Cardiac muscle cell (in vitro differentiated cells and primary cell): ENCODE data around the gene CHST1. TPM values are rescaled to one million over a fixed set of nuclear protein-coding genes. Genes with fewer than 3 reads are reported as not detected.
A peak's percentile ranks its signal among the peaks of the same experiment; 100 is the strongest.

Source experiments
- DNase-seq, 2 donors: peaks; one replicate each; pipeline versions ENCODE4 v3.0.0 to v3.0.0-alpha.2; 2010 to 2017; ENCODE audit warnings: low read depth in 1 of 2, low spot score in 1 of 2
- H3K27ac ChIP-seq: fragments of 200-600 bp; sonication (generic); 2 replicates; pipeline ENCODE4 v1.5.1; 2016
- H3K27me3 ChIP-seq: fragments of 200-600 bp; sonication (generic); 2 replicates; pipeline ENCODE4 v1.6.0; 2016; ENCODE audit warnings: control low read depth
- H3K36me3 ChIP-seq: fragments of 200-600 bp; sonication (generic); 2 replicates; pipeline ENCODE4 v1.5.1; 2016; ENCODE audit warnings: control low read depth
- H3K4me1 ChIP-seq: fragments of 200-600 bp; sonication (generic); 2 replicates; pipeline ENCODE4 v1.8.1; 2017; ENCODE audit warnings: low read depth, mild to moderate bottlenecking, mixed run types
- H3K4me3 ChIP-seq: fragments of 200-600 bp; sonication (generic); 2 replicates; pipeline ENCODE4 v1.5.1; 2016; ENCODE audit warnings: mild to moderate bottlenecking
- H3K9me3 ChIP-seq: fragments of 200-600 bp; sonication (generic); 2 replicates; pipeline ENCODE4 v1.5.1; 2017; ENCODE audit warnings: low read depth, mild to moderate bottlenecking, control low read depth
- CTCF ChIP-seq: IDR thresholded peaks from 2 replicates; pipeline ENCODE4 v1.5.1; 2012; ENCODE audit warnings: low read depth, mild to moderate bottlenecking, low read length
- polyA plus RNA-seq: library from polyadenylated mRNA; unstranded; fragments of >200 nt; fragmentation: Nextera tagmentation; extraction: Ambion mirVana; gene quantifications from 2 replicates; pipeline ENCODE4 v1.2.1, GENCODE V29; 2016
- total RNA-seq: library from RNA; depleted of rRNA; stranded (reverse); fragments of >200 nt; gene quantifications from 2 replicates; pipeline ENCODE4 v1.2.3, GENCODE V29; 2016

The CHST1 gene
- total and polyA plus RNA-seq, 2 experiments from 2014 or later, result 2.5 to 4.3 TPM

- TF ChIP-seq CTCF, result no peak
These were observed 54.8 kb downstream of the CHST1 start for GRCh38 chr11:45610627-45611026.

GRCh38 chr11:45609902-45610301, 55.5 kb downstream of the CHST1 start:
- no peak overlapping the region for H3K4me3 ChIP-seq
- H3K4me1 ChIP-seq, result no peaks in the 10 kb centered on the region
- no peak overlapping the region for H3K27ac ChIP-seq
- no peaks in the 10 kb centered on the region for H3K36me3 ChIP-seq
- no peaks in the 10 kb centered on the region for H3K9me3 ChIP-seq
- H3K27me3 ChIP-seq, result no peaks in the 10 kb centered on the region
- no peak for TF ChIP-seq CTCF
- DNase-seq, result no peak

More at GRCh38 chr11:45610627-45611026, 54.8 kb downstream of the CHST1 start:
- no peak overlapping the region for H3K4me3 ChIP-seq
- no peak for DNase-seq
- no peaks in the 10 kb centered on the region for H3K4me1 ChIP-seq
- H3K9me3 ChIP-seq, result no peaks in the 10 kb centered on the region
- no peak overlapping the region for H3K27ac ChIP-seq
- H3K36me3 ChIP-seq, result no peaks in the 10 kb centered on the region
- H3K27me3 ChIP-seq, result no peaks in the 10 kb centered on the region

GRCh38 chr11:45609337-45609736, 56.1 kb downstream of the CHST1 start:
- DNase-seq, result no peak
- Histone ChIP-seq H3K36me3 (no peaks in the 10 kb centered on the region), H3K4me1 (no peaks in the 10 kb centered on the region), H3K27me3 (no peaks in the 10 kb centered on the region), H3K27ac (no peak overlapping the region), H3K9me3 (no peaks in the 10 kb centered on the region), H3K4me3 (no peak overlapping the region)
- no peak for TF ChIP-seq CTCF

- Histone ChIP-seq H3K4me1 (no peaks in the 10 kb centered on the region), H3K27me3 (no peaks in the 10 kb centered on the region), H3K4me3 (no peak overlapping the region), H3K9me3 (no peaks in the 10 kb centered on the region), H3K36me3 (no peaks in the 10 kb centered on the region), H3K27ac (no peak overlapping the region)
- TF ChIP-seq CTCF, result no peak
- peak in 1 of 2 donors; percentile 55 for DNase-seq
These were observed 57.4 kb downstream of the CHST1 start for GRCh38 chr11:45607995-45608394.

- no peak for TF ChIP-seq CTCF
- H3K4me3 ChIP-seq, result no peak overlapping the region
- H3K9me3 ChIP-seq, result no peaks in the 10 kb centered on the region
- no peak overlapping the region for H3K27ac ChIP-seq
- H3K36me3 ChIP-seq, result no peaks in the 10 kb centered on the region
- H3K4me1 ChIP-seq, result no peaks in the 10 kb centered on the region
- peak in 1 of 2 donors; percentile 21 for DNase-seq
- no peaks in the 10 kb centered on the region for H3K27me3 ChIP-seq
These were observed 58.7 kb downstream of the CHST1 start for GRCh38 chr11:45606514-45607281.
